Right lung (tissue), 5 donors: ENCODE data around the gene GNB1. TPM values are rescaled to one million over a fixed set of nuclear protein-coding genes. Genes with fewer than 3 reads are reported as not detected.
"Not testable (repeated sequence)": the region's sequence is repeated elsewhere in the genome, so short reads cannot be mapped to it uniquely, and the experiment has no call there.

Experiments used
- DNase-seq, 2 donors: peaks; one replicate each; pipeline ENCODE4 v3.0.0-alpha.2; 2013
- polyA plus RNA-seq, 5 donors: library from polyadenylated mRNA; unstranded; fragments of 120-200 nt; gene quantifications; one replicate each; pipeline versions ENCODE4 v1.2.1 to v1.2.3, GENCODE V29; 2013; ENCODE audit warnings: inconsistent platforms in 1 of 5, low replicate concordance in 1 of 5; ENCODE audit not compliant: insufficient read length in 5 of 5, insufficient read depth in 1 of 5

GNB1 gene
- polyA plus RNA-seq, 5 donors: 238 to 280 (median 247) TPM

- no peak for DNase-seq
Observed at GRCh38 chr1:1862905-1863547, 27.9 kb downstream of the GNB1 start.

DNA sequence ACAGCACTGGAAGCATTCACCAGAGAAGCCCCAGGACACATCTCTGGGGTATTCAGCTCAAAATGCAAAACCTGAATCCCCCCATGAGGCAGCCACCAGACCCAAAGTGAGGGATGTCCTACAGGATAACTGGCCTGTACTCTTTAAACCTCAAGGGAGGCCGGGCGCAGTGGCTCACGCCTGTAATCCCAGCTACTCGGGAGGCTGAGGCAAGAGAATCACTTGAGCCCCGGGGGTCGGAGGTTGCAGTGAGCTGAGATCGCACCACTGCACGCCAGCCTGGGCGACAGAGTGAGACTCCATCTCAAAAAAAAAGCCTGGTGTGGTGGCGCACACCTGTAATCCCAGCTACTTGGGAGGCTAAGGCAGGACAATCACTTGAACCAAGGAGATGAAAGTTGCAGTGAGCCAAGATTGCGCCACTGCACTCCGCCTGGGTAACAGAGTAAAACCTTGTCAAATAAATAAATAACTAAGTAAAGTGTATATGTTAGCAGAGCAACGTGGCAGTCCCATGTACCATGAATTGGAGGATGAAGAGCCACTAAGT, 29.1 kb downstream of the GNB1 start:
- not testable (repeated sequence) for DNase-seq

DNA sequence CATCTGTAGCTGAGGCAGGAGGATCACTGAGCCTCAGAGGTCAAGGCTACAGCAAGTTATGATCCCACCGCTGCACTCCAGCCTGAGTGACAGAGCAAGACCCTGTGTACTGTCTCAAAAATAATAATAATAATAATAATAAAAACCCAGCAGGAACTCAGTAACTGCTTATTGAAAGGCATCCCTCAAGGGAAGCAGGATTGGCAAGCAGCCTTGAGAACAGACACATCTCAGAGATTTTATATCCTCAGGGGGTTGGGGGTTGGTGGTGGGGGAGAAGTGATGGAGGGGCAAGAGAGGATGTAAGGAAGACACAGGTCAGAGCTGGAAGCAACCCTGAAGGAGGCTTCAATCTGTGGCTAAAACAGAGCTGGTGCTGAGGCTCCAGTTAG, 29.6 kb downstream of the GNB1 start:
- DNase-seq: no peak

- DNase-seq: not testable (repeated sequence)
Observed at GRCh38 chr1:1859970-1860697, 30.8 kb downstream of the GNB1 start.

DNA sequence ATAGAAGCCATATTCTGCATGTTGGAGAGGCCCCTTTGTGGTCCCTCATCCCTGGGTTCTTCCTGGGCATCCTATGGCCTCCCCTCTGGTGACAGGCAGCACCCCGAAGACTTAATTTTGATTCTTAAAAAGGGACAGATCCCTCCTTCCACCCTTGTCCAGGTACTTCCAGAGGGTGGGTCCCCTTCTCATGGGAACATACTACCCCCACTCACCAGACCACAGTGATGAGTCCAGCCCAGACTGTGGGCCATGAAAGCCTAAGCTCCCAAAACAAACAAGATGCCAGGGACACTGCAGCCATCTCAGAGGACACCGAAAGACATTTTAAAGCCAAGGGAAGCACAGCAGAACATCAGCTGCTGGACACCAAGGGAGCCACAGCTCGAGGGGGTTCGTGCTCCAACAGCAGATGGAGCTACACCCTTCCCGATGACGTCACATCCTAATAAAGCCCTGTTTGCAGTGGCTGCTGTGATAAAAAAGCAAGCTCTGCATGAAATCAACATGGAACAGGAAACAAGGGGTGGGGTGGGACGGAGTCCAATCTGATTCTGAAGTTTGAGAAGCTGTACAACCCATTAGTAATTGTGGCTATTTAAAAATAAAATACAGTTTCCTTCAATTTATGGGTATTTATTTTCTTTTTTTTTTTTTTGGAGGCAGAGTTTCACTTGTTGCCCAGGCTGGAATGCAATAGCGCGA, 32.4 kb downstream of the GNB1 start:
- peak; percentile 56 to 75 for DNase-seq

GRCh38 chr1:1857096-1857703, 33.7 kb downstream of the GNB1 start:
- DNase-seq: no peak

GRCh38 chr1:1856161-1856560, 34.7 kb downstream of the GNB1 start:
- not testable (repeated sequence) for DNase-seq

- no peak for DNase-seq
Observed at GRCh38 chr1:1853593-1854257, 37.2 kb downstream of the GNB1 start.

DNA sequence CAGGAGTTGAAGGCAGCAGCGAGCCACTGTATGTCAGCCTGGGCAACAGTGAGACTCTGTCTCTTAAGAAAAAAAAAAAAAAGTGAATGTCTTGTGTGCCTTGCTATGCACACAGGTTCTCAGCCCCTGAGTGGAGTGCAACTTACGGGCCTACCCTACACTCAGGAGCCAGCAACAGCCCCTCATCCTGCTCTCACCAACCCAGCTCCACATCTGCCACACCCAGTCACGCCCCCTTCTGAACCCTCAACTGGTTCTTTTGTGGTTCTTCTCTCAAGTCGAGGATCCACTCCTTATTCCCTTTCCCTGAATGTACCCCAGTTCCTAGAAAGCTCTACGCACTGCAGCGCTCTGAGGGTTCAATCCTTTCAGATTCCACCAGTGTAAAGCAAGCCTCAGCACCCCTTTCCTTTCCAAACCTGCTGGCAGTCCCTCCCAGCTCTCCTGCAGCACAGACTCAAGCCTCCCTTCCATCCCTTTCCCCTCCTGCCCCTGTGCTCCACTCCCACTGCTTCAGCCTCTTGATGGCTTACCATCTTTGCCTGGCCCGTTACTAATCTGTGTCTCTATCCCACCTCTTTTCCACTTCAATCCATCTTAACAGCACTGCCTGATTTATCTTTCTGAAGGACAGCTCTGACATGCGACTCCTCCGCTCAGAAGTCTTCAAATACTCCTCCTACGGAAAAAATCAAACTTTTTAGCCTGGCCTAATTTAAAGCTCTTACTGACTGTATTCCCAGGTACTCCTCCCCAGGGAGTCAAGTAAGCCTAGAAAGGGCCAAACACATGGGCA, 38.1 kb downstream of the GNB1 start:
- DNase-seq: no peak

DNA sequence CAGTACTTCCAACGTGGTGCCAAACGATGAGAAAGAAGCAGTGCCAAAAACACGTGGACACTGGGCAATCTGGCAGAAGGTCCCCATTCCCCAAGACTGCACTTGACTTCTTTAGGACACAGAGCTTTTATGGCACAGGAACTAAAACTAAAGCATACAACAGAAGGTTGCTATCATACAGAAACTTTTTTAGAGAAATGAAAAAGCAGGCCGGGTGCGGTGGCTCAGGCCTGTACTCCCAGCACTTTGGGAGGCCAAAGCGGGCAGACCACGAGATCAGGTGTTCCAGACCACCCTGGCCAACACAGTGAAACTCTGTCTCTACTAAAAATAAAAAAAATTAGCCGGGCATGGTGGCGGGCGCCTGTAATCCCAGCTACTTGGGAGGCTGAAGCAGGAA, 43.0 kb downstream of the GNB1 start:
- no peak for DNase-seq

DNA sequence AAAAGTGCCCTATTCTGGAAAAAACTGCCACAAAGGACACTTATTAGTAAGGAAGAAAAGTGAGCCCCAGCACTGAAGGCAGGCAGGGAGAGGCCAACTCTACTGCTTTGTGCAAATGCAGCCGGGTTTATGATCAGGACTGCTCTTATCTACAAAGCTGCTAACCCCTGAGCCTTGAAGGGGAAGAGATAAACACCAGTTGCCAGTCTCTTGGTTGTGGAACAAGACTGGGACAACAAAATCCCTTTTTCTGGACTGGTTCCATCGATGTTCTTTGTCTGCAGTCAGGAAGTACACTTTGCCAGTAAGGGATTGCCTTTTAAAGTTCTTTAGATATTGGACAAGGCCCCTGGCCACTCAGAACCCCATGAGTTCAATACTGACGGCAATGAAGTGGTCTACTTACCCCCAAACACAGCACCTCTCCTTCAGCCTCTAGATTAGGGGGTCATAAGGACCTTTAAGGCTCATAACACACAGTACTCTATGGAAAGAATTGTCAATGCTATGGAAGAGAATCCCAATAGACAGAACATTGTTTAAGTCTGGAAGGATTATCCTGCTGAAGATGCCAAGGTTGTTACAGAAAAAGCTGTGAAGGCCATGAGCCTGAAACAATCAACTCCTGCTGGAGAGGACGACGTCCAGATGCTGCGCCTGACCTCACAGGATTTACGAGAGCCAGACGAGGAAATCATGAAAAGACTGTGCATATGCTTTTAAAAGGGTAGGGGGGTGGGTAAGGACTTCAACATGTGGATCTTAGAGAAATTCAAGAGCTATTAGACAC, 43.6 kb downstream of the GNB1 start:
- DNase-seq: no peak

DNA sequence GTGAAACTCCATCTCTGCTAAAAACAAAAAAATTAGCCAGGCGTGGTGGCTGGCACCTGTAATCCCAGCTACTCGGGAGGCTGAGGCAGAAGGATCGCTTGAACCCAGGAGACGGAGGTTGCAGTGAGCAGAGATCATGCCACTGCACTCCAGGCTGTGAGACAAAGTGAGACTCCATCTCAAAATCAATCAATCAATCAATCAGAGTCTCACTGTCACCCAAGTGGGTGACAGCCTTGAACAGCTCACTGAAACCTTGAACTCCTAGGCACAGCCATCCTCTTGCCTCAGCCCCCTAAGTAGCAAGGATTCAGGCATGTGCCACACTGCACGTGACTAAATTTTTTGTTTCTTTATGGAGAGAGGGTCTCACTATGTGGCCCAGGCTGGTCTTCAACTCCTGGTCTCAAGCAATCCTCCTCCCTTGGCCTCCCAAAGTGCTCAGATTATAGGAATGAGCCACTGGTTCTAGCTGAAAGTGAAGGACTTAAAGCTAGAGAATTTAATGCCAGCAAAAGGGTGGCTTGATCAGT, 44.4 kb downstream of the GNB1 start:
- DNase-seq: no peak

GRCh38 chr1:1842360-1843146, 48.3 kb downstream of the GNB1 start:
- no peak for DNase-seq

- DNase-seq: no peak
Observed at GRCh38 chr1:1841575-1841995, 49.3 kb downstream of the GNB1 start.

DNA sequence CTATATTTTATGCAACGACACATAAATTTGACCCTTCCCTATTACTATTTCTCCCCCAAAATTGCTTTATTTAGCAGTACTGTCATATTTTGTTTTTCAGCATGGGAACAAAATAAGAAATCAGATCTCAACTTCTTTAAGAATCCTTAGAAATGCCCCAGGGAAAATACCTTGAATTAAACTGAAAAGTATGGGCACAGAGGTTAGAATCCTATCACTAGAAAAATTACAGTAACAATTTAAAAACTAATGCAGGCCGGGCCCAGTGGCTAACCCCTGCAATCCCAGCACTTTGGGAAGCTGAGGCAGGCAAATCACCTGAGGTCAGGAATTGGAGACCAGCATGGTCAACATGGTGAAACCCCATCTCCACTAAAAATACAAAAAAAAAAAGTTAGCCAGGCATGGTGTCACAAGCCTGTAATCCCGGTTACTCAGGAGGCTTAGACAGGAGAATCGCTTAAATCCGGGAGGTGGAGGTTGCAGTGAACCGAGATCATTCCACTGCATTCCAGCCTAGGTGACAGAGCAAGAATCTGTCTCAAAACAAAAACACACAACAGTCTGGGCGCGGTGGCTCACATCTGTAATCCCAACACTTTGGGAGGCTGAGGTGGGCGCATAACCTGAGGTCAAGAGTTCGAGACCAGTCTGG, 51.4 kb downstream of the GNB1 start:
- DNase-seq: no peak

GRCh38 chr1:1836119-1836518, 54.8 kb downstream of the GNB1 start:
- DNase-seq: no peak

- DNase-seq: no peak
Observed at GRCh38 chr1:1835546-1835945, 55.3 kb downstream of the GNB1 start.

GRCh38 chr1:1833916-1834325, 57.0 kb downstream of the GNB1 start:
- DNase-seq: no peak
